Measurements from ENCODE around the gene DIAPH2. TPM values are rescaled to one million over a fixed set of nuclear protein-coding genes. Genes with fewer than 3 reads are reported as not detected.

Gene DIAPH2
- total and polyA plus RNA-seq, 2 donors from 2014 or later = 2.1 to 15.0 TPM

DNA sequence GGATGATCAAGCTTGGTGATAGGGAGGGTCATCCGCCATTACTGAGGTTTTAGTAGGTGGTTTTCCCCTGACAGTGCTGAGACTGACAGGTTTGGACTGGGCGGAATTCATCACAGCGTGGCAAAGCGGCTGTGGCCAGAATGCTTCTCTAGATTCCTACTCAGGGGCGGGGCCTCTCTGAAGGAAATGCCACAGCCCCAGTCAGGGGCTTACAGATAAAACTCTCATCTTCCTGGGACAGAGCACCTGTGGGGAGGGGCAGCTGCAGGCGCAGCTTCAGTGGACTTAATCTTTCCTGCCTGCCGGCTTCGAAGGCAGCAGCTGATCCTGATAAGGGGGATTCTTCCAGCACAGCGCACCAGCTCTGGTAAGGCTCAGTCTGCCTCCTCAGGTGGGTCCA, 515.8 kb downstream of the DIAPH2 start:
- DNase-seq = no peak
- no peaks in the 10 kb centered on the region for H3K27me3 ChIP-seq (ENCODE audit: control insufficient read depth, insufficient read depth, low read length)
- H3K9ac ChIP-seq (ENCODE audit: low read length in 3 of 3) = no peak overlapping the region
- no peak overlapping the region for H3K27ac ChIP-seq (ENCODE audit: low read depth in 2 of 2, low read length in 2 of 2)
- no peaks in the 10 kb centered on the region for H3K4me1 ChIP-seq (ENCODE audit: control insufficient read depth in 2 of 3, insufficient read depth in 2 of 3, low read depth in 1 of 3, low read length in 3 of 3)
- H3K36me3 ChIP-seq (ENCODE audit: control insufficient read depth in 2 of 3, insufficient read depth in 3 of 3, low read length in 3 of 3) = no peaks in the 10 kb centered on the region
- no peaks in the 10 kb centered on the region for H3K9me3 ChIP-seq (ENCODE audit: control insufficient read depth in 2 of 3, insufficient read depth in 1 of 3, low read length in 3 of 3)
- no peak overlapping the region for H3K4me3 ChIP-seq (ENCODE audit: low read length in 3 of 3)
- TF ChIP-seq, protein P1, sequence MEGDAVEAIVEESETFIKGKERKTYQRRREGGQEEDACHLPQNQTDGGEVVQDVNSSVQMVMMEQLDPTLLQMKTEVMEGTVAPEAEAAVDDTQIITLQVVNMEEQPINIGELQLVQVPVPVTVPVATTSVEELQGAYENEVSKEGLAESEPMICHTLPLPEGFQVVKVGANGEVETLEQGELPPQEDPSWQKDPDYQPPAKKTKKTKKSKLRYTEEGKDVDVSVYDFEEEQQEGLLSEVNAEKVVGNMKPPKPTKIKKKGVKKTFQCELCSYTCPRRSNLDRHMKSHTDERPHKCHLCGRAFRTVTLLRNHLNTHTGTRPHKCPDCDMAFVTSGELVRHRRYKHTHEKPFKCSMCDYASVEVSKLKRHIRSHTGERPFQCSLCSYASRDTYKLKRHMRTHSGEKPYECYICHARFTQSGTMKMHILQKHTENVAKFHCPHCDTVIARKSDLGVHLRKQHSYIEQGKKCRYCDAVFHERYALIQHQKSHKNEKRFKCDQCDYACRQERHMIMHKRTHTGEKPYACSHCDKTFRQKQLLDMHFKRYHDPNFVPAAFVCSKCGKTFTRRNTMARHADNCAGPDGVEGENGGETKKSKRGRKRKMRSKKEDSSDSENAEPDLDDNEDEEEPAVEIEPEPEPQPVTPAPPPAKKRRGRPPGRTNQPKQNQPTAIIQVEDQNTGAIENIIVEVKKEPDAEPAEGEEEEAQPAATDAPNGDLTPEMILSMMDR (IDR thresholded peaks at IDR 0.05; ENCODE audit: borderline replicate concordance, extremely low read depth, insufficient read depth) = no peak
- no peak for FAIRE-seq
- intact Hi-C loops (cut with DNase I) = no loop called here

DNA sequence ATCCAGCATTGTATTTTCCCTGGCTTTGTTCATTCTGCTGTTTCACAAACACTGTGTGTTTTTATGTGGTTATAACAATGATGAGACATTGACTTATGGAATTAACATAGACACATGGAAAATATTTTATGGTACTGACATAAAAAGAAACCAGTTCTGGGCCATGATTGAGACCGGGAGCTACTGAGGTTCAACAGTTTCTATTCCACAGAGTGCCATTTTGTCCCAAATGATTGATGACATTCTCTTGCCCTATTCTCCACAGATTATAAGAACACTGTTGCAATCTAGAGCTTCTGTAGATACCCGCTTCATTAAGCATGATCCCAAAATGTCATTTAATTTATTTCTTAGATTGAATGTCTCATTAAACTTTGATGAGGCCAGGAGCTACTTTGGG, 525.9 kb downstream of the DIAPH2 start:
- Histone ChIP-seq H3K27ac (ENCODE audit: low read depth in 2 of 2, low read length in 2 of 2) (no peak overlapping the region), H3K9me3 (ENCODE audit: control insufficient read depth in 2 of 3, insufficient read depth in 1 of 3, low read length in 3 of 3) (no peaks in the 10 kb centered on the region), H3K9ac (ENCODE audit: low read length in 3 of 3) (no peak overlapping the region), H3K36me3 (ENCODE audit: control insufficient read depth in 2 of 3, insufficient read depth in 3 of 3, low read length in 3 of 3) (no peaks in the 10 kb centered on the region), H3K4me3 (ENCODE audit: low read length in 3 of 3) (no peak overlapping the region), H3K4me1 (ENCODE audit: control insufficient read depth in 2 of 3, insufficient read depth in 2 of 3, low read depth in 1 of 3, low read length in 3 of 3) (no peaks in the 10 kb centered on the region), H3K27me3 (ENCODE audit: control insufficient read depth, insufficient read depth, low read length) (no peaks in the 10 kb centered on the region)
- FAIRE-seq = no peak
- intact Hi-C loops (cut with DNase I) = no loop called here
- no peak for DNase-seq
- TF ChIP-seq, protein P1 (IDR thresholded peaks at IDR 0.05; ENCODE audit: borderline replicate concordance, extremely low read depth, insufficient read depth) = no peak

DNA sequence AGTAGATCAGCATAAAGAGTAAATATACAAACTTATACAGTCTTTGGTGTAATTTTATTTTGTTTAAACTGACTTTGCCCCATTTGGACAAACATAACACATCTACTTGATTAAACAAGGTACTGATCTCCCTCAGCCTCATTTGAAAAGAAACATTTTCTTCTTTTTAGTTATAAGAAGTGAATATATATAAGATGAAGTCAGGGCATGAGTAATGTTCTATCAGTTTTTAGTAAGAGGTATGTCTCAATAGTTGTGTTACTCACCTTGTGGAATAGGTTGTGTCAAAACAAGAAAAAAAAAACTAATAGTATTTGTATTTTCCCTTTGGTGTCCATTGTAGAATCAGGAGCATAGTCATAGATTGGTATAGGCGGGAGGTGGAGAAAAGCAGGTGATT, 526.4 kb downstream of the DIAPH2 start:
- H3K9me3 ChIP-seq (ENCODE audit: control insufficient read depth in 2 of 3, insufficient read depth in 1 of 3, low read length in 3 of 3) = no peaks in the 10 kb centered on the region
- no peak overlapping the region for H3K27ac ChIP-seq (ENCODE audit: low read depth in 2 of 2, low read length in 2 of 2)
- DNase-seq = no peak
- no peak for FAIRE-seq
- intact Hi-C loops (cut with DNase I) = no loop called here
- H3K36me3 ChIP-seq (ENCODE audit: control insufficient read depth in 2 of 3, insufficient read depth in 3 of 3, low read length in 3 of 3) = no peaks in the 10 kb centered on the region
- no peak overlapping the region for H3K9ac ChIP-seq (ENCODE audit: low read length in 3 of 3)
- TF ChIP-seq, protein P1 (IDR thresholded peaks at IDR 0.05; ENCODE audit: borderline replicate concordance, extremely low read depth, insufficient read depth) = no peak
- no peaks in the 10 kb centered on the region for H3K27me3 ChIP-seq (ENCODE audit: control insufficient read depth, insufficient read depth, low read length)
- H3K4me3 ChIP-seq (ENCODE audit: low read length in 3 of 3) = no peak overlapping the region
- H3K4me1 ChIP-seq (ENCODE audit: control insufficient read depth in 2 of 3, insufficient read depth in 2 of 3, low read depth in 1 of 3, low read length in 3 of 3) = no peaks in the 10 kb centered on the region

DNA sequence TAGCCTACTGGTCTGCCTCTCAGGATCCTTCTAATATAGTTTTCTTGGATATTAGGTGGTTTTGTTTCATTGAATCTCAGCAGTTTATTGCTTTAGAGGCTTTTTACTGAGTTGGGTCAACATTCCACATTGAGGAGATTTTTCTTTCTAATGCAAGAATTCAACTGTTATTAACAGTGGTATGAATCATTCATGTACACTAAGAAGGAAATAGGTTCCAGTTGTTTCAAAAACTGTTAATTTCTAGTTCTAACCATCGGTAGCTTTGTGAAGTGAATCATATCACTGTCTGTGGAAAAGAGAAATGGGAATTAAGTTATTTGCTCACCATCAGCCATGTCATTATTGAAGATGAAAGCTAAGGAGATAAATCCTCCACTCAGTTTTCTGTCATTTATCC, 530.5 kb downstream of the DIAPH2 start:
- no peak for DNase-seq
- intact Hi-C loops (cut with DNase I) = no loop called here
- no peak overlapping the region for H3K9ac ChIP-seq (ENCODE audit: low read length in 3 of 3)
- H3K27ac ChIP-seq (ENCODE audit: low read depth in 2 of 2, low read length in 2 of 2) = no peak overlapping the region
- no peak overlapping the region for H3K4me3 ChIP-seq (ENCODE audit: low read length in 3 of 3)
- H3K27me3 ChIP-seq (ENCODE audit: control insufficient read depth, insufficient read depth, low read length) = no peaks in the 10 kb centered on the region
- no peaks in the 10 kb centered on the region for H3K9me3 ChIP-seq (ENCODE audit: control insufficient read depth in 2 of 3, insufficient read depth in 1 of 3, low read length in 3 of 3)
- TF ChIP-seq, protein P1 (IDR thresholded peaks at IDR 0.05; ENCODE audit: borderline replicate concordance, extremely low read depth, insufficient read depth) = no peak
- no peaks in the 10 kb centered on the region for H3K4me1 ChIP-seq (ENCODE audit: control insufficient read depth in 2 of 3, insufficient read depth in 2 of 3, low read depth in 1 of 3, low read length in 3 of 3)
- H3K36me3 ChIP-seq (ENCODE audit: control insufficient read depth in 2 of 3, insufficient read depth in 3 of 3, low read length in 3 of 3) = no peaks in the 10 kb centered on the region
- FAIRE-seq = no peak
